ENCODE results near the gene RILPL2.

Gene RILPL2

DNA sequence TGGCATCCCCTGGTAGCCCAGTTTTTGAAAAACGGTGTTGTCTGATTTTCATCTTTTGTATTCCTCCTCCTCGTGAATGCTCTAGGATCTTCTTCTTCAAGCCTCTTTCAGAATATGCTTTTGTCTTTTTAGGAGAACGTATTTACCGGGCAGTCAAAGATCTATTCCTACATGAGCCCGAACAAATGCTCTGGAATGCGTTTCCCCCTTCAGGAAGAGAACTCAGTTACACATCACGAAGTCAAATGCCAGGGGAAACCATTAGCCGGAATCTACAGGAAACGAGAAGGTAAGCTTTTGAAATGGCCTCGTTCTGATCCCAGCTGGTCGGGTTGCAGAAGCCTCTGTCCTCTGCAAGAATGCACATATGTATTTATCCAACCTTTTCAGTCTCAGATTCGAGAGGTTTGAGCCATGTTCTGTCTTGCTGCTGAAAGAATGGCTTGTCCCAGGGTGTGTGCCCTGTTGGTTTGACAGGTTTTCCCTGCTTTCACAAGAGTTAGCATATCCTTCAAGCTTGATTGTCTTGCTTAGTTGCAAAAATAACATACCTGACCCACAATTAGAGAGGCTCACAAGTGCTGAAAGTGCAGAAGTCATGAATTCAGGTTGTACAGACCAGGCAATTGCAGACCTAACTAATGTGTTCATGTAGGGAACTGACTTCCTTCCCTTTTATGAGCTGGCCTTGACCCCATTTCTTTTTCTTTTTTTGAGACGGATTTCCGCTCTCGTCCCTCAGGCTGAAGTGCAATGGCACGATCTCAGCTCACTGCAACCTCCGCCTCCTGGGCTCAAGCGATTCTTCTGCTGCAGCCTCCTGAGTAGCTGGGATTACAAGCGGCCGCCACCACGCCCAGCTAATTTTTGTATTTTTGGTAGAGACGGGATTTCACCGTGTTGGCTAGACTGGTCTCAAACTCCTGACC lies 45.7 kb downstream of the RILPL2 start:
- Histone ChIP-seq H3K9me3 (no peaks in the 10 kb centered on the region), H3K36me3 (peaks cover 36% of the 10 kb centered on the region), H3K4me3 (ENCODE audit: low read depth in 1 of 2, low read length in 1 of 2) (peak overlapping the region; percentile 69 to 77), H3K27ac (peak overlapping the region; percentile 89), H3K4me1 (ENCODE audit: control insufficient read depth in 1 of 2, insufficient read depth in 1 of 2, low read depth in 1 of 2, low read length in 1 of 2) (peaks cover 54 to 57% of the 10 kb centered on the region in 2 experiments), H3K27me3 (no peaks in the 10 kb centered on the region)
- no peak for TF ChIP-seq CTCF (IDR thresholded peaks at IDR 0.05)

DNA sequence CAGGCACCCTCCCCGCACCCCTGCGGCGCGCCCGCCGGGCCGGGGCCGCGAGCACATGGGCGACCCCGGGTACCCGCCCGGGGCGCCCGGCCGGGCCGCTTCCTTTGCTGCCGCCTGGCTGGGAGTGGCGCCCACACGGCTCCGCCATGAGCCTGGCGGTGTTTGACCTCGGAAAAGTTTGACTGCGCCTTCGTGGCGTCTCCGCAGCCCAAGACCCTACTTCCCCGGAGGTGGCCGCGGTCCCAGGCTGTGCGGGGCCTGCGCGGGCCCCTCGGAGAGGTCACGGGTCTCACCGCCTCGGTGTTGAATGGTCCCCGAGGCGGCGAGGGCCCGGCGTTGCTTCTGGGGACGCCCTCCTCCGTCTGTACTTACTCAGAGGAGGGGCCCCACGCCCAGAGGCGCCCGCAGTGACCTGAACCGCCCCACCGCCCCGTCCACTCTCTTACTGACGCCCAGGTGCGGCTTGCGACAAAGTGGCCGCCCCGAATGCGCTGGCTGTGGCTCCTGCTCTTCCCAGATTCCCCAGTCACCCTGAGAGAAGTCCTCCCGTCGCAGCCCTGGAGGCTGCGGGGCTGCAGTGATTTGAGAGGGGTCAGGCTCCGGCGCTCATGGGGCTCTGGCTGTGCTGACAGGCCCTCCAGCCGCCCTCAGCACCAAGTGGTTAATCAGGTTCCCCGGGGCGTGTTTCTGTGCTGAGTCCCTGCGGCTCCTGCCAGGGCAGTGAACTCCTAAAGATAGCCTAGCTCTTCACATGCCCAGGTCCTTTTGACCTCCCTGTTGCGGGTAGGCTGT lies 46.7 kb downstream of the RILPL2 start:
- H3K36me3 ChIP-seq = peaks cover 27% of the 10 kb centered on the region
- H3K4me1 ChIP-seq (ENCODE audit: control insufficient read depth in 1 of 2, insufficient read depth in 1 of 2, low read depth in 1 of 2, low read length in 1 of 2) = peaks cover 58 to 63% of the 10 kb centered on the region in 2 experiments
- H3K27ac ChIP-seq = peak overlapping the region; percentile 89
- no peaks in the 10 kb centered on the region for H3K9me3 ChIP-seq
- H3K4me3 ChIP-seq (ENCODE audit: low read depth in 1 of 2, low read length in 1 of 2) = peak overlapping the region; percentile 69 to 77
- no peaks in the 10 kb centered on the region for H3K27me3 ChIP-seq
- no peak for TF ChIP-seq CTCF (IDR thresholded peaks at IDR 0.05)

DNA sequence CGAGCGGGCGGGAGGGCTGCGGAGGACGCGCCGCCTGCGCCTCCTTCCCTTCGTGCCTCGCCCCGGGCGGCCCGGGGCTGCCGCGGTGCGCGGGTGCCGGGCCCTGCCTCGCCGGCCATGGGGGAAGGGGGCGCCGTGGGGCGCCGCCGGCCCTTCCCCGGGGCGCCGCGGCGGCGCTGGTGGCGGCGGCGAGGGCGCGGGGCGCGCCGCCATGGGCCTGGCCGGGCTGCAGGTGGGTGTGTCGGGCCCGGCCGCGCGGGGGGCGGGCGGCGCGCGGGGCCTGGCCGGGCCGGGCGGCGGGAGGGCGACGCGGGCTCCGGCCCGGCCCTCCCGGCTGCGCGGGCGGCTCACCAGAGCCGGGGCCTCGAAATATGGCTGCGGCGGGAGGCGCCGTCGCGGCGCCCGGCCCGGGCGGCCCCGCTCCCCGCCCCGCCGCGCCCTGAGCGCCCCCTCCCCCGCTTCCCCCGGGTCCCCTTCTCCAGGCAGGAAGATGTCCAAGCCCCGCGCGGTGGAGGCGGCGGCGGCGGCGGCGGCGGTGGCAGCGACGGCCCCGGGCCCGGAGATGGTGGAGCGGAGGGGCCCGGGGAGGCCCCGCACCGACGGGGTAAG lies 47.4 kb downstream of the RILPL2 start:
- Histone ChIP-seq H3K4me1 (ENCODE audit: control insufficient read depth in 1 of 2, insufficient read depth in 1 of 2, low read depth in 1 of 2, low read length in 1 of 2) (peaks cover 65 to 69% of the 10 kb centered on the region in 2 experiments), H3K27ac (peak overlapping the region; percentile 90), H3K27me3 (no peaks in the 10 kb centered on the region), H3K9me3 (no peaks in the 10 kb centered on the region), H3K4me3 (ENCODE audit: low read depth in 1 of 2, low read length in 1 of 2) (peak overlapping the region; percentile 69 to 84), H3K36me3 (peaks cover 20% of the 10 kb centered on the region)
- TF ChIP-seq CTCF (IDR thresholded peaks at IDR 0.05) = no peak

DNA sequence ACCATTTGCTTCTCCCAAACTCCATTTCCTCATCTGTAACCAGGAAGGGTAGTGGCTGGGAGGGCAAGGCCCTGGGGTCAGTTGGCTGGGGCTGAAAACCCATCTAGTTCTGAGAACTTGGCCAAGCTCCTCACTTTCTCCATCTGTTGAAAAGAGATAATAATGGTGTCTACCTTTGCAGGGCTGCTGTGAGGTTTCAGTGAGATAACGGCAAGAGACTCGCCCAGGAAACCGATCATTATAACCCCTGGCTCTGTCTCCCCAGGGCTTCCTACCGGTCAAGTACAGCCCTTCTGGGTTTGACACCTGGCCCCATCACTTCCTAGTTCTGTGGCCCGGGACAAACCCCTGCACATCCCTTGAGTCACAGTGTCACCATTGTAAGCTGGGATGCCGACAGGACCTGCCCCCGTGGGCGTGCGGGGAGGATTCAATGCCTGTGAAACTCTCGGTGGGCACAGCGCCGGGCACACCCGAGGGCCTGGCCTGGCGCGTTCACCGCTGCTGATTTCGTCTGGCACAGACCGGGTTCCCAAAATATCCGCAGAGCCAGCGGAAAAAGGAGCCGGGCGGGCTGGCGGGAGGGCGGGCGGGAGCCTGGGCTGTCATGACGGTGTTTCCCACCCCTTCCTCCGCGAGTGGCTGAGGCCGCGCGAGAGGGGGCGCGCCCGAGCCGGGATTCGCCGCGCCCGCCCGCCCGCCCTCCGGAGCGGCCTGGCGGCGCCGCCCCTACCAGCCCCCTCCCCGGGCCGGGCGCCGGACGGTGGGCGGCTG lies 48.1 kb downstream of the RILPL2 start:
- Histone ChIP-seq H3K36me3 (peaks cover 19% of the 10 kb centered on the region), H3K4me1 (ENCODE audit: control insufficient read depth in 1 of 2, insufficient read depth in 1 of 2, low read depth in 1 of 2, low read length in 1 of 2) (peaks cover 68 to 69% of the 10 kb centered on the region in 2 experiments), H3K4me3 (ENCODE audit: low read depth in 1 of 2, low read length in 1 of 2) (peak overlapping the region; percentile 77 to 84), H3K27me3 (no peaks in the 10 kb centered on the region), H3K9me3 (no peaks in the 10 kb centered on the region), H3K27ac (peak overlapping the region; percentile 90)
- no peak for TF ChIP-seq CTCF (IDR thresholded peaks at IDR 0.05)

Data from neutrophil (primary cell).